Type B pancreatic cell (in vitro differentiated cells): ENCODE measurements around the gene SYNE2. TPM values are rescaled to one million over a fixed set of nuclear protein-coding genes. Genes with fewer than 3 reads are reported as not detected.

Experiments
- DNase-seq: peaks from one replicate; pipeline ENCODE4 v3.0.0; 2021; ENCODE audit warnings: mixed read lengths; ENCODE audit not compliant: unreplicated experiment; ENCODE audit errors: extremely low spot score
- H3K27ac Mint-ChIP-seq: 2 replicates; pipeline ENCODE4 v1.8.0; 2021; ENCODE audit warnings: mild to moderate bottlenecking, mixed read lengths
- H3K27me3 Mint-ChIP-seq: 2 replicates; pipeline ENCODE4 v1.8.0; 2021; ENCODE audit warnings: mixed read lengths
- H3K36me3 Mint-ChIP-seq: 2 replicates; pipeline ENCODE4 v1.8.0; 2021; ENCODE audit warnings: mixed read lengths
- H3K4me1 Mint-ChIP-seq: one replicate; pipeline ENCODE4 v1.8.0; 2021; ENCODE audit warnings: mixed read lengths; ENCODE audit not compliant: unreplicated experiment
- H3K4me3 Mint-ChIP-seq: 2 replicates; pipeline ENCODE4 v1.8.0; 2021; ENCODE audit warnings: mild to moderate bottlenecking, mixed read lengths
- H3K9me3 Mint-ChIP-seq: 2 replicates; pipeline ENCODE4 v1.8.0; 2021; ENCODE audit warnings: mixed read lengths
- total RNA-seq: library from RNA; stranded (reverse); gene quantifications from 2 replicates; pipeline ENCODE4 v1.2.1, GENCODE V29; 2021; ENCODE audit warnings: low replicate concordance
- TF ChIP-seq, protein P1 (sequence below): fragments of 200-600 bp; sonication (generic); conservative IDR thresholded peaks from 2 replicates; pipeline ENCODE4 v1.5.0; 2021; ENCODE audit warnings: antibody characterized with exemption, mild to moderate bottlenecking

SYNE2 gene
- total RNA-seq, 1 donor from 2014 or later: 75.1 TPM

DNA sequence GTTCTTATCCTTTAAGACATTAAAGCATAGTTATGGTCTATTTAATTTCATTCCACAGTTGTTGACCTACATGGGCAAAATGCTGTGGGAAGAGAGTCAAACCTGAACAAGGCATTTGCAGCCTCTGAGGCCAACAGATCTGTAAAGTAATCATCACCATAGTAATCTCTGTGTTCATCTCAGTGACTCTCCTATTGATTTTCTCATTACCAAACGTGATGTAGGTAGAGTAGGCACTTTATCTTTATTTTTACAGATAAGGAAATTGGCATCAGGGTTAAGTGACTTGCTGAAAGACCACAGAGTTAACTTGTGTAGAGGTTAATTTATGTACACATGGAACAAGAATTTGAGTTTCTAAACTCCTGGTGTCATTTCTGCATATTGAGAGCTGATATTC is 238.4 kb downstream of the SYNE2 start:
- no peaks in the 10 kb centered on the region for H3K27me3 Mint-ChIP-seq
- peaks cover 9% of the 10 kb centered on the region for H3K4me1 Mint-ChIP-seq
- TF ChIP-seq, protein P1, sequence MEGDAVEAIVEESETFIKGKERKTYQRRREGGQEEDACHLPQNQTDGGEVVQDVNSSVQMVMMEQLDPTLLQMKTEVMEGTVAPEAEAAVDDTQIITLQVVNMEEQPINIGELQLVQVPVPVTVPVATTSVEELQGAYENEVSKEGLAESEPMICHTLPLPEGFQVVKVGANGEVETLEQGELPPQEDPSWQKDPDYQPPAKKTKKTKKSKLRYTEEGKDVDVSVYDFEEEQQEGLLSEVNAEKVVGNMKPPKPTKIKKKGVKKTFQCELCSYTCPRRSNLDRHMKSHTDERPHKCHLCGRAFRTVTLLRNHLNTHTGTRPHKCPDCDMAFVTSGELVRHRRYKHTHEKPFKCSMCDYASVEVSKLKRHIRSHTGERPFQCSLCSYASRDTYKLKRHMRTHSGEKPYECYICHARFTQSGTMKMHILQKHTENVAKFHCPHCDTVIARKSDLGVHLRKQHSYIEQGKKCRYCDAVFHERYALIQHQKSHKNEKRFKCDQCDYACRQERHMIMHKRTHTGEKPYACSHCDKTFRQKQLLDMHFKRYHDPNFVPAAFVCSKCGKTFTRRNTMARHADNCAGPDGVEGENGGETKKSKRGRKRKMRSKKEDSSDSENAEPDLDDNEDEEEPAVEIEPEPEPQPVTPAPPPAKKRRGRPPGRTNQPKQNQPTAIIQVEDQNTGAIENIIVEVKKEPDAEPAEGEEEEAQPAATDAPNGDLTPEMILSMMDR: no peak
- H3K9me3 Mint-ChIP-seq: no peaks in the 10 kb centered on the region
- peaks cover 9% of the 10 kb centered on the region for H3K36me3 Mint-ChIP-seq
- no peak for DNase-seq
- H3K4me3 Mint-ChIP-seq: no peak overlapping the region
- H3K27ac Mint-ChIP-seq: no peak overlapping the region

DNA sequence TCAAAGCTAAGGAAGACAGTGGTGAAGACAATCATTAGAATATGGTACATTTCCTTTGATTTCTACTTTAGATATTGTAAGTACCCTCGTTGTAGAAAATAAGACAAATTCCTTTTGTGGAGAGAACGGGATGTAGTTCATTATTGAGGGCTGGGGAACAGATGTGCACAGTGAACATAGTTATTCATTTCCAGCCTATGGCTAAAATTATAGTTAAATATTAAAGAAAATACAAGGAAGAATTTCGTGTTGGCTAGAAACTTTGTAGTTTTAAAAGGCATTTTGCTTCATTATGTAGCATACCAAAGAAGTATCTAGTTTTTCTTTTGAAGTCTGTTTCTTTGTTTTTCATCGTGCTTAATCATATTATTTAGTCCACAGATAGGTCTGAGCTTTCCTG is 239.5 kb downstream of the SYNE2 start:
- Mint-ChIP-seq H3K27me3 (no peaks in the 10 kb centered on the region), H3K9me3 (no peaks in the 10 kb centered on the region), H3K36me3 (peaks cover 15% of the 10 kb centered on the region), H3K4me1 (peaks cover 9% of the 10 kb centered on the region), H3K4me3 (no peak overlapping the region), H3K27ac (peak overlapping the region; percentile 88)
- TF ChIP-seq, protein P1: no peak
- no peak for DNase-seq

DNA sequence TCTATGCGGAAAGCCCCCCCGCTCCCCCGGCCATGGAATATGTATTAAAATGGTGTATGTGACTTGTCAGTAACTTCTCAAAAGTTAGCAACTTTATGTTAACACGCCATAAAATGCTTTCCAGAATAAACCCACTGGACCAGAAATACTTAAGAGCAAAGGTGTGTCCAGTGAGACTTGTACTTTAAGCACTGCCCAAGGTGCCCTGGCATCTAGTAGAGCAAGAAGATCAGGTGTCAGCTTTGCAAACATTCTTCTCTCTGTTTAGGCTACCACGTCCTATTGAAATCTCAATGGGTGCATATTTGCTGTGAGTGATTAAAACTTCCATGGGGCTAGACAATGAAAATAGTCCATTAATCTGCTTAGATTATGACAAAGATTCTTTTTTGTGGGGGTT is 240.1 kb downstream of the SYNE2 start:
- Mint-ChIP-seq H3K27me3 (no peaks in the 10 kb centered on the region), H3K4me3 (peak overlapping the region; percentile 58), H3K4me1 (peaks cover 9% of the 10 kb centered on the region), H3K27ac (peak overlapping the region; percentile 88), H3K9me3 (no peaks in the 10 kb centered on the region), H3K36me3 (peaks cover 15% of the 10 kb centered on the region)
- DNase-seq: no peak
- TF ChIP-seq, protein P1: no peak

DNA sequence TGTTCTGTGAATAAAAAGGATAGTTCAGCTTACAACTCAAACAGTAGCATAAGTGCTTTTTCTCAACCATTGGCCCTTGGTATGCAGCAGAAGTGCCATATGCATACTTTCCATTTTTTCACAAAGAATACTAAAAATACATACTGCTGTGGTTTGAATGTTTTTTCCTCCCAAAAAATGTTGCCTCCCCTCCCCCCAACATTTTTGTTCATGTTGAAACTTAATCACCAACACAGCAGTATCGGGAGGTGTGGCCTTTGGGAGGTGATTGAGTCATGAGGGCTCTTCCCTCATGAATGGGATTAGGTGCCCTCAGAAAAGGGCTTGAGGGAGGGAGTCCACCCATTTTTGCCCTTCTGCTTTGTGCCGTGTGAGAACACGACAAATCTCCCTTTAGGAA is 242.8 kb downstream of the SYNE2 start:
- H3K27me3 Mint-ChIP-seq: no peaks in the 10 kb centered on the region
- H3K36me3 Mint-ChIP-seq: peaks cover 19% of the 10 kb centered on the region
- no peak for DNase-seq
- H3K4me1 Mint-ChIP-seq: peaks cover 9% of the 10 kb centered on the region
- TF ChIP-seq, protein P1: no peak
- H3K4me3 Mint-ChIP-seq: no peak overlapping the region
- H3K27ac Mint-ChIP-seq: no peak overlapping the region
- H3K9me3 Mint-ChIP-seq: peaks cover 1% of the 10 kb centered on the region

DNA sequence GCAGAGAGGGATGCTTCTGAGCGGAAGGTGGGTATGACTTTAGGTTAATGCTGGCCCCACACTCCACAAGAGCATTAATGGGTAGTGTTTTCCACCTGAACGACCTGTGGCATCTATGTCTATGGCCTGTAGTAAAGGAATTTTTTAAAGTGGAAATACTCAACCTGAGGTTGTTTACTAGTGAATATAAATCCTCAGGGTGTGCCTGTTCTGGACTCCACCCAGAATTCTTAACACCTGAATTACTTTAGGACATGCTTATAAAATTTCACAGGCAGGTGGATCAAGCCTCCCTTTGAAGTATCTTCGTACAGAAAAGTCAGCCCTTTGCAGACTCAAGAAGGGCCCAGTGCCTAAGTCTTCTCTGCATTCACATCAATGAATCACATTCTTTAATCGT is 245.3 kb downstream of the SYNE2 start:
- TF ChIP-seq, protein P1: no peak
- no peaks in the 10 kb centered on the region for H3K27me3 Mint-ChIP-seq
- H3K36me3 Mint-ChIP-seq: peaks cover 32% of the 10 kb centered on the region
- peaks cover 4% of the 10 kb centered on the region for H3K9me3 Mint-ChIP-seq
- H3K4me3 Mint-ChIP-seq: no peak overlapping the region
- no peak overlapping the region for H3K27ac Mint-ChIP-seq
- H3K4me1 Mint-ChIP-seq: peaks cover 2% of the 10 kb centered on the region
- DNase-seq: no peak

DNA sequence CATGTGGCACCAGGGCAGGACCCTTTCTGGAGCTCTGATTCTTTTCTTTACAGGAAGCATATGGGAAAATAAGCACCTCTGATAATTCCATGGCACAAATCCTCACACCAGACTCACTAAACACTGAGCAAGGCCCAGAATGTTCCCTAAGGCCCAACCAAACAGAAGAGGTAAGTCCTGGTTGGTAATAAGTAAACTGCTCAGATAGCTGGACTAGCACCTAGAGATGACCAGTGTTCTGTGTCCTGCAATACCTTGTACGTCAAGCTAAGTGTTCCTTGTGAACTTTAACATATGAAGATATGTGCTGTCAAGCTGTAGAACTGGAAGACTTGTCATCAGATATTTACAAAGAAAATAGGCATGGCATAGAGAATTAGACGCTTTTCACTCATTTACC is 254.6 kb downstream of the SYNE2 start:
- Mint-ChIP-seq H3K4me1 (no peaks in the 10 kb centered on the region), H3K27me3 (no peaks in the 10 kb centered on the region), H3K9me3 (no peaks in the 10 kb centered on the region), H3K4me3 (no peak overlapping the region), H3K36me3 (peaks cover 27% of the 10 kb centered on the region), H3K27ac (no peak overlapping the region)
- TF ChIP-seq, protein P1: no peak
- DNase-seq: no peak
